HepG2 (cell line): ENCODE results near the gene THADA. TPM values are rescaled to one million over a fixed set of nuclear protein-coding genes. Genes with fewer than 3 reads are reported as not detected.

Experiments
- ATAC-seq: fragments of 200-7000 bp; cut with Tn5 transposase; 3 replicates; pipeline ENCODE4 v1.9.1; 2020; ENCODE audit warnings: mild to moderate bottlenecking, moderate library complexity
- BruUV-seq: library from RNA; stranded (reverse); fragments of 400-500 nt; replicated peaks from 2 replicates; lab custom pipeline; 2021; lab: Mats Ljungman, UMichigan
- CTCF ChIA-PET: fragments of 300-600 bp; formaldehyde crosslinking; extraction: SDS; loops from one replicate; lab custom pipeline; 2021; ENCODE audit warnings: low total read pairs, inconsistent platforms, low intra/inter-chr PET ratio; lab: Yijun Ruan, JAX
- POLR2A ChIA-PET: fragments of 350-600 bp; sonication (Branson Sonifier 250); formaldehyde crosslinking; loops from one replicate; lab custom pipeline; 2020; ENCODE audit warnings: antibody characterized with exemption, inconsistent platforms; lab: Yijun Ruan, JAX
- DNase-seq: peaks from one replicate; pipeline ENCODE4 v3.0.0-alpha.2; 2015; ENCODE audit warnings: low spot score
- FAIRE-seq: peaks from 3 replicates; lab custom pipeline; 2011; peaks lifted over from hg19 to GRCh38; lab: Jason Lieb, UNC
- H2AFZ ChIP-seq: one replicate; pipeline ENCODE4 v1.6.1; 2011; ENCODE audit warnings: low read length, inconsistent platforms
- H3K27ac ChIP-seq: fragments of 300-600 bp; 3 replicates; pipeline ENCODE4 v1.8.0; 2011; ENCODE audit warnings: mixed run types, mild to moderate bottlenecking, mixed read lengths, low read length, inconsistent platforms; ENCODE audit not compliant: insufficient read depth; ENCODE audit errors: extremely low read length
- H3K27me3 ChIP-seq, 2 experiments: fragments of 200-600 bp in 1 of 2; 2 replicates in 1 of 2; 3 replicates in 1 of 2; pipeline versions ENCODE4 v1.6.0 to v1.8.0; 2011; ENCODE audit warnings: low read length in 2 of 2, mild to moderate bottlenecking in 2 of 2, moderate library complexity in 2 of 2, inconsistent platforms in 1 of 2; ENCODE audit not compliant: insufficient read depth in 2 of 2, control insufficient read depth in 1 of 2
- H3K36me3 ChIP-seq, 2 experiments: fragments of 200-600 bp in 1 of 2; replicated peaks in 1 of 2; 2 replicates in 1 of 2; 3 replicates in 1 of 2; pipeline versions ENCODE4 v1.5.1 to v1.8.0; 2011; ENCODE audit warnings: low read length in 2 of 2, inconsistent platforms in 1 of 2; ENCODE audit not compliant: insufficient read depth in 2 of 2, control insufficient read depth in 1 of 2
- H3K4me1 ChIP-seq: 2 replicates; pipeline ENCODE4 v1.5.1; 2012; ENCODE audit warnings: low read length, inconsistent platforms; ENCODE audit not compliant: insufficient read depth
- H3K4me2 ChIP-seq: 2 replicates; pipeline ENCODE4 v1.6.0; 2011; ENCODE audit warnings: low read depth, low read length, inconsistent platforms
- H3K4me3 ChIP-seq, 3 experiments: fragments of 200-600 bp in 1 of 3; sonication (generic), shearing (Covaris generic) in 1 of 3; replicated peaks in 1 of 3; 2 replicates each; pipeline ENCODE4 v1.5.1; 2011 to 2016; ENCODE audit warnings: low read length in 3 of 3, inconsistent platforms in 2 of 3, low read depth in 2 of 3, mild to moderate bottlenecking in 2 of 3, control low read depth in 1 of 3, mixed read lengths in 1 of 3; ENCODE audit not compliant: insufficient read depth in 1 of 3
- H3K79me2 ChIP-seq: one replicate; pipeline ENCODE4 v1.6.1; 2011; ENCODE audit warnings: low read length, inconsistent platforms; ENCODE audit not compliant: insufficient read depth
- H3K9ac ChIP-seq: 2 replicates; pipeline ENCODE4 v1.6.0; 2011; ENCODE audit warnings: mild to moderate bottlenecking, low read depth, low read length, inconsistent platforms; ENCODE audit not compliant: insufficient read depth
- H3K9me3 ChIP-seq: 2 replicates; pipeline ENCODE4 v1.5.1; 2012; ENCODE audit warnings: mild to moderate bottlenecking, low read length
- H4K20me1 ChIP-seq: 2 replicates; pipeline ENCODE4 v1.6.0; 2011; ENCODE audit warnings: inconsistent platforms, mild to moderate bottlenecking, low read length, moderate library complexity; ENCODE audit not compliant: insufficient read depth
- AFF4 ChIP-seq: sonication (generic); formaldehyde crosslinking; IDR thresholded peaks from 2 replicates; pipeline ENCODE4 v1.4.0; 2020; ENCODE audit warnings: missing genetic modification reagents
- HNRNPK ChIP-seq: fragments of 200-400 bp; formaldehyde crosslinking; IDR thresholded peaks from 2 replicates; pipeline ENCODE4 v1.6.1; 2018; ENCODE audit warnings: low read length, low read depth, moderate library complexity, mild to moderate bottlenecking; ENCODE audit not compliant: poor library complexity, severe bottlenecking
- NBN ChIP-seq: fragments of 450-650 bp; conservative IDR thresholded peaks from 2 replicates; pipeline ENCODE4 v1.6.1; 2017
- PREB ChIP-seq: sonication (generic); formaldehyde crosslinking; IDR thresholded peaks from 2 replicates; pipeline ENCODE4 v1.4.0; 2020; ENCODE audit warnings: missing genetic modification reagents
- THAP7 ChIP-seq: sonication (generic); formaldehyde crosslinking; IDR thresholded peaks from 2 replicates; pipeline ENCODE4 v1.8.1; 2023; ENCODE audit warnings: mild to moderate bottlenecking, missing genetic modification reagents
- WGBS: methylation state at CpG from one replicate; pipeline ENCODE4 v1.1.6; 2017; ENCODE audit warnings: low lambda C conversion rate; 5-methylcytosine and 5-hydroxymethylcytosine counted together
- in situ Hi-C: cut with HindIII; loops from 2 replicates; pipeline ENCODE4 v1.10.0; 2017; ENCODE audit warnings: low pct_unique_long_range_greater_than_20kb; ENCODE audit not compliant: extremely low pct_ligation_motif_present
- intact Hi-C: fragments of 100-400 bp; cut with micrococcal nuclease; formaldehyde crosslinking; loops from one replicate; pipeline ENCODE4 v1.10.0; 2022; ENCODE audit not compliant: unreplicated experiment
- polyA plus RNA-seq, 8 experiments: library from polyadenylated mRNA; depleted of rRNA in 3 of 8; stranded (reverse) in 7 of 8; unstranded in 1 of 8; fragments of >200 nt; fragmentation: Illumina TruSeq in 4 of 8; extraction: Trizol in 4 of 8; gene quantifications; 2 replicates each; pipeline versions ENCODE4 v1.2.1 to v1.2.3, GENCODE V29; 2011 to 2016; ENCODE audit warnings: low read depth in 4 of 8, missing spikeins in 1 of 8, mixed read lengths in 1 of 8; ENCODE audit not compliant: insufficient read depth in 1 of 8
- total RNA-seq, 5 experiments: library from RNA; depleted of rRNA; stranded (reverse); fragments of >200 nt; fragmentation: Illumina TruSeq; extraction: Trizol; gene quantifications; 2 replicates each; pipeline ENCODE4 v1.2.3, GENCODE V29; 2016; ENCODE audit warnings: low read depth in 1 of 5
- TF ChIP-seq, protein P1 (sequence below), 2 experiments: fragments of 450-650 bp in 1 of 2; sonication (generic) in 1 of 2; formaldehyde crosslinking in 1 of 2; IDR thresholded peaks; 2 replicates each; pipeline versions ENCODE4 v1.6.1 to v1.8.0; 2016 to 2022; ENCODE audit warnings: antibody characterized with exemption in 1 of 2, mild to moderate bottlenecking in 1 of 2, missing genetic modification reagents in 1 of 2

THADA gene
- total and polyA plus RNA-seq, 2 of the 13 experiments (the other 11 are each of a cell fraction or from before 2014, with no cell fraction given): 12.7 to 21.7 TPM

DNA sequence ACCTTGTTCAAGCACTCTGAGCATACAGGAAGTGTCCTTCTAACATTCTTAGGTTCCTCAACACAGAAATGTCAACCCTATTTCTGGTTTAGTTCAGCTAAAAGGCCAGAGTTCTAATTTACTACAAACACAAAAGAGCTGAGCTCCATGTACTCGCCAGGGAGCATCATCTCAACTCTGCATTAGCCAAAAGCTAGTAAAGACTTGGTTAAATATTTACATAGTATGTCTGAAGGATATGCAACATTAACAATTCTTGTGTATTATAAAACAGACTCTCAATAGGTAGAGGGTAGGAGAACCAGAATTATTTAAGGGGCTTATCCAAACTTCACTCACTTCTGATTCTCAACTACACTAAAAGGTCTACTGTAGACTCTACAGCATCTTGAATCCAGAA, 154.6 kb downstream of the THADA start:
- Histone ChIP-seq H3K79me2 (no peaks in the 10 kb centered on the region), H3K4me1 (peaks cover 42% of the 10 kb centered on the region), H3K4me3 (no peak overlapping the region), H3K9ac (no peak overlapping the region), H3K36me3 (0 out of 5 replicates have a peak, but pooled peaks cover 2% of the 10 kb centered on the region in 2 experiments), H3K9me3 (no peaks in the 10 kb centered on the region), H2AFZ (no peak overlapping the region), H3K27me3 (no peaks in the 10 kb centered on the region), H3K4me2 (no peak overlapping the region), H3K27ac (no peak overlapping the region), H4K20me1 (no peaks in the 10 kb centered on the region)
- in situ Hi-C loops (no loop called here), intact Hi-C loops (no loop called here)
- CTCF ChIA-PET: no interaction called here
- no TSS peak for BruUV-seq
- FAIRE-seq (no peak), DNase-seq (no peak), ATAC-seq (no peak)
- WGBS: 100% methylated on average over 1 of the region's 1 CpG
- POLR2A ChIA-PET: interaction anchor here (1.3 to 1.4 kb wide), 2 partner anchors 10 to 15 kb away, joined by 3 read pairs; no protein-coding TSS in a partner anchor
- TF ChIP-seq PREB (CRISPR knock-in tag) (no peak), HNRNPK (no peak), AFF4 (CRISPR knock-in tag) (no peak), NBN (no peak), THAP7 (CRISPR knock-in tag) (no peak)
- TF ChIP-seq, protein P1, sequence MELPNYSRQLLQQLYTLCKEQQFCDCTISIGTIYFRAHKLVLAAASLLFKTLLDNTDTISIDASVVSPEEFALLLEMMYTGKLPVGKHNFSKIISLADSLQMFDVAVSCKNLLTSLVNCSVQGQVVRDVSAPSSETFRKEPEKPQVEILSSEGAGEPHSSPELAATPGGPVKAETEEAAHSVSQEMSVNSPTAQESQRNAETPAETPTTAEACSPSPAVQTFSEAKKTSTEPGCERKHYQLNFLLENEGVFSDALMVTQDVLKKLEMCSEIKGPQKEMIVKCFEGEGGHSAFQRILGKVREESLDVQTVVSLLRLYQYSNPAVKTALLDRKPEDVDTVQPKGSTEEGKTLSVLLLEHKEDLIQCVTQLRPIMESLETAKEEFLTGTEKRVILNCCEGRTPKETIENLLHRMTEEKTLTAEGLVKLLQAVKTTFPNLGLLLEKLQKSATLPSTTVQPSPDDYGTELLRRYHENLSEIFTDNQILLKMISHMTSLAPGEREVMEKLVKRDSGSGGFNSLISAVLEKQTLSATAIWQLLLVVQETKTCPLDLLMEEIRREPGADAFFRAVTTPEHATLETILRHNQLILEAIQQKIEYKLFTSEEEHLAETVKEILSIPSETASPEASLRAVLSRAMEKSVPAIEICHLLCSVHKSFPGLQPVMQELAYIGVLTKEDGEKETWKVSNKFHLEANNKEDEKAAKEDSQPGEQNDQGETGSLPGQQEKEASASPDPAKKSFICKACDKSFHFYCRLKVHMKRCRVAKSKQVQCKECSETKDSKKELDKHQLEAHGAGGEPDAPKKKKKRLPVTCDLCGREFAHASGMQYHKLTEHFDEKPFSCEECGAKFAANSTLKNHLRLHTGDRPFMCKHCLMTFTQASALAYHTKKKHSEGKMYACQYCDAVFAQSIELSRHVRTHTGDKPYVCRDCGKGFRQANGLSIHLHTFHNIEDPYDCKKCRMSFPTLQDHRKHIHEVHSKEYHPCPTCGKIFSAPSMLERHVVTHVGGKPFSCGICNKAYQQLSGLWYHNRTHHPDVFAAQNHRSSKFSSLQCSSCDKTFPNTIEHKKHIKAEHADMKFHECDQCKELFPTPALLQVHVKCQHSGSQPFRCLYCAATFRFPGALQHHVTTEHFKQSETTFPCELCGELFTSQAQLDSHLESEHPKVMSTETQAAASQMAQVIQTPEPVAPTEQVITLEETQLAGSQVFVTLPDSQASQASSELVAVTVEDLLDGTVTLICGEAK (IDR thresholded peaks at IDR 0.05): no peak
- TF ChIP-seq, protein P1 (CRISPR knock-in tag; IDR thresholded peaks at IDR 0.05): no peak
- TF ChIP-seq, all 625 proteins: peak for 0
